ENCODE data around the gene HNF1A.
"Not testable (repeated sequence)": the region's sequence is repeated elsewhere in the genome, so short reads cannot be mapped to it uniquely, and the experiment has no call there.

HNF1A gene, protein sequence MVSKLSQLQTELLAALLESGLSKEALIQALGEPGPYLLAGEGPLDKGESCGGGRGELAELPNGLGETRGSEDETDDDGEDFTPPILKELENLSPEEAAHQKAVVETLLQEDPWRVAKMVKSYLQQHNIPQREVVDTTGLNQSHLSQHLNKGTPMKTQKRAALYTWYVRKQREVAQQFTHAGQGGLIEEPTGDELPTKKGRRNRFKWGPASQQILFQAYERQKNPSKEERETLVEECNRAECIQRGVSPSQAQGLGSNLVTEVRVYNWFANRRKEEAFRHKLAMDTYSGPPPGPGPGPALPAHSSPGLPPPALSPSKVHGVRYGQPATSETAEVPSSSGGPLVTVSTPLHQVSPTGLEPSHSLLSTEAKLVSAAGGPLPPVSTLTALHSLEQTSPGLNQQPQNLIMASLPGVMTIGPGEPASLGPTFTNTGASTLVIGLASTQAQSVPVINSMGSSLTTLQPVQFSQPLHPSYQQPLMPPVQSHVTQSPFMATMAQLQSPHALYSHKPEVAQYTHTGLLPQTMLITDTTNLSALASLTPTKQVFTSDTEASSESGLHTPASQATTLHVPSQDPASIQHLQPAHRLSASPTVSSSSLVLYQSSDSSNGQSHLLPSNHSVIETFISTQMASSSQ

DNA sequence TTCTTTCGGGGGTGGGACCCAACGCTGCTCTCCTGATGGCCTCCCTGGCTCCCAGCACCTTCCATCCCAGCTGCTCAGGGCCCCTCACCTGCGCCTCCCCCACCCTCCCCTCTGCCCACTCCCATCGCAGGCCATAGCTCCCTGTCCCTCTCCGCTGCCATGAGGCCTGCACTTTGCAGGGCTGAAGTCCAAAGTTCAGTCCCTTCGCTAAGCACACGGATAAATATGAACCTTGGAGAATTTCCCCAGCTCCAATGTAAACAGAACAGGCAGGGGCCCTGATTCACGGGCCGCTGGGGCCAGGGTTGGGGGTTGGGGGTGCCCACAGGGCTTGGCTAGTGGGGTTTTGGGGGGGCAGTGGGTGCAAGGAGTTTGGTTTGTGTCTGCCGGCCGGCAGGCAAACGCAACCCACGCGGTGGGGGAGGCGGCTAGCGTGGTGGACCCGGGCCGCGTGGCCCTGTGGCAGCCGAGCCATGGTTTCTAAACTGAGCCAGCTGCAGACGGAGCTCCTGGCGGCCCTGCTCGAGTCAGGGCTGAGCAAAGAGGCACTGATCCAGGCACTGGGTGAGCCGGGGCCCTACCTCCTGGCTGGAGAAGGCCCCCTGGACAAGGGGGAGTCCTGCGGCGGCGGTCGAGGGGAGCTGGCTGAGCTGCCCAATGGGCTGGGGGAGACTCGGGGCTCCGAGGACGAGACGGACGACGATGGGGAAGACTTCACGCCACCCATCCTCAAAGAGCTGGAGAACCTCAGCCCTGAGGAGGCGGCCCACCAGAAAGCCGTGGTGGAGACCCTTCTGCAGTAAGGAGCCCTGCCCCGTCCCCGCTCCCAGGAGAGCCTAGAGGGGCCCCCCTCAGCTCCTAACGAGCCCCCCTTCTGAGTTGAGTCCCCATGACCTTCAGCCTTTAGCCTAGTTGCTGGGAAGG lies at the start of gene HNF1A:
HNF1A (plus strand) TSS at position 248 of the 924 bp plus-strand sequence; CDS start at position 474, 226 bp downstream.
- DNase-seq, result no peak

DNA sequence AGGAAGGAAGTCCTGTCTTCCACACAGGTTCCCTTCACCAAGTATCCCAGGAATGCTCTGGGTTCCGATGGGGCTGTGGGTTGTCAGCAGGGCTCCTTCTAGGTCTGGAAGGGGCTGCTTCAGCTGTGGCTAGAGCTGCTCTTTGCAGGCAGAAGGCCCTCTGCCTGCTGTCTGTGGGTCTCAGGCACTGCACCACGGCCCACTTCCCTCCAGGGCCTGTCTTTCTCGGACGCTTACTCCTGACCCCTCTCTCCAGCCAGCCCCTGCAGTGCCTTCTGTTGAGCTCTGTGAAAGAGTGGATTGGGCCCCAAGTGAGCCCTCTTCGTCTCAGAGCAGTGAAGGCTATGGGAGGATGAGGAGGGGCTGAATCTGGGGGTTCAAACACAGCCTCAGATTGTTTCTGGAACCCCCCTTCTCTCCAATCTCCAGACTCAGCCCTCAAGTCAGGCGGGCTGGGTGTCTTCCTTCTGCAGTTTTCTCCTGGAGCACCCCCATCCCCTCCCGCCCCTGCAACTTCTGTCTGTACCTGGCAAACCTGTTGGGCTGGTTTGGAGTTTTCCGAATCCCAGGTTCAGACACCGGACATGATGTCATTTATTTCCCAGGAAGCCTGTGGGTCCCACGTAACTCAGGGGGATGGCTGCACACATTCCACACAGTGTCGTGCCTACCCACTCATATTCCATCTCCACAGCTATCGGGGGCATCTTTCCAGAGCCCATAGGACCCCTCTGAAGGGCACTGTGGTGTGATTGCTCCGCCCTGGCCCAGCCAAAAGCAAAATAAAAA lies 49.3 kb upstream of the HNF1A start:
- DNase-seq, result no peak

DNA sequence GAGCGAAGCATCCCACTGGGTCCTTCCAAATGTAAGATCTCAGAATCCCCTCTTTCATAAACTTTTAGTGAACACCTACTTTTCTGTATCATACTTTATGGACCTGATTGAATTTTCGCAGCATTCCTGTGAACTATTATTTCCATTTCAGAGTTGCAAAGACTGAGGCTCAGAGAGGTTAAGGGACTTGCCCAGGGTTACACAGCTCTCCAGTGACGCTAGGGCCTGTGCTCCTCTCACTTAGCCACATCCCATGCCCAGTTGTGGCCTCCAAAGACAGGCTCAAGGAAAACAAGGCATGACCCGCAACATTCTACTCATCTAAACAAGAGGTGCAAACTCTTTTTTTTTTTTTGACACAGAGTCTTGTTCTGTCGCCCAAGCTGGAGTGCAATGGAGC lies 48.3 kb upstream of the HNF1A start:
- DNase-seq, result no peak

DNA sequence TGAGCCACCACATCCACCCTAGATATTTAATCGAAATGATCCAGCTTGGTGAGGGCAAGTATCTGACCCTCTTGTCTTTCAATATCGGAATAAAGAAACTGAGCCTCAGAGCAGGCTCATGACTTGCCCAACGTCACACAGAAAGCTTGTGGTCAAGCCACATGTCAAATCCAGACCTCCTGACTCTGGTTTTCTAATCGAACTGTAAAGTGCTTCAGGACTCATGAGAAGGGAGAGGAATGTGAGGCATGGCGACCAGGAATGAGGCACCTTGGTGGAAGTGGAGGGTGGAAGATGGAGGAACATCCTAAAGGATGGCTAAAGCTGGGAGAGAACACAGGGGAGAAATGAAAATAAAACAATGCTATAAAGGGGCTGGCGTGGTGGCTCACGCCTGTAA lies 46.3 kb upstream of the HNF1A start:
- DNase-seq, result no peak

DNA sequence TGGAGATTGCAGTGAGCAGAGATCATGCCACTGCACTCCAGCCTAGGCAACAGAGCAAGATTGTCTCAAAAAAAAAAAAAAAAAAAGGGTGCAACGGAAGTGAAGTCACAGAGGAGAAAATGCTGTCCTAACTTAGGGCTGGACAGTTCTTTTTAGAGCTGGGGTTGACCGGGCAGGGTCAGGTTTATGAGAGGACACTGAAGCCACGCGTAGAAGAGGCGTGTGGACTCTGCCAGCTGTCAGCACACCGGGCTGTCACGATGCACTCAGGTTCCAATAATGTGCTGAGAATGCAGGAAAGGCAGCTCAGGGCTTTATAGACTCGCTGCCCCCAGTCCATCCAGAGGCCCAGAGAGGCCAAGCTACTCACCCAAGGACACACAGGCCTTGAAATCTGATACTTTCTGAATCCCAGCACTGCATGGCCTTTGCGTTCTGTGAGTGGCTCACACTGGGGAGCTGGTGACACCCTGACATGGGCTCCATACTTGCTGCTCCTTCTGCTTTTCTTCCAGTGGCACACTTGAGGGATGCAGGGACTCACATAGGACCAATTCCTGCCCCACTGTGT lies 45.3 kb upstream of the HNF1A start:
- no peak for DNase-seq

DNA sequence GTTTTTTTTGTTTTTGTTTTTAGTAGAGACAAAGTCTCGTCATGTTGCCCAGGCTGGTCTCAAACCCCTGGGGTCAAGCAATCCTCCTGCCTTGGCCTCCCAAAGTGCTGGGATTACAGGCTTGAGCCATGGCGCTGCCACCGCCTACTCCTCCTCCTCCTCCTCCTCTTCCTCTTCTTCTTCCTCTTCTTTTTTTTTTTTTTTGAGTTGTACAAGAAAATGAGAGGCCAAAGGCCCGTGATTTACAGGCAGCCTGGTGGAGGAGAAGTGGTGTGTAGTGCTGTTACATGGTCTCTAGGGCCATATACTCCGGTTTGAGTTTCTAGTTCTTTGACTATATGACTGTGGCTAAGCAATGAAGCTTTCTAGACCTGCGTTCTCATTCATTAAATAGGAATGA lies 44.6 kb upstream of the HNF1A start:
- no peak for DNase-seq

DNA sequence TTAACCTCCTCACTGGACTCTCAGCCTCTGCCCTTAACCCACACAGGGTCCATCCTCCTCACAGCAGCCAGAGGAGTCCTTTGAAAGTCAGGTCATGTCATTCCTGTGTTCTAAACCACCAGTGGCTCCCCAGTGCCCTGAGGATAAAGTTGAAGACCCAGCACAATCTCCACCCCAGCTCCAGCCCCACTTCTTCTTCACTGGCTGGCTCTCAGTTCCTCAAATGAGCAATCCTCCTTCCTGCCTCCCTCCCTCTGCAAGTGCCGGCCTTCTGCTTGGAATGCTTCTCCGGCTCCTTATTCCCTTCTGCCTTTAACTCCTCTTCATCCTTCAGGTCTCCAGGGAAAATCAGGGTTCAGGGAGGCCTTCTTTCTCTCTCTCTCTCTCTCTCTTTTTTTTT lies 42.1 kb upstream of the HNF1A start:
- DNase-seq, result no peak

DNA sequence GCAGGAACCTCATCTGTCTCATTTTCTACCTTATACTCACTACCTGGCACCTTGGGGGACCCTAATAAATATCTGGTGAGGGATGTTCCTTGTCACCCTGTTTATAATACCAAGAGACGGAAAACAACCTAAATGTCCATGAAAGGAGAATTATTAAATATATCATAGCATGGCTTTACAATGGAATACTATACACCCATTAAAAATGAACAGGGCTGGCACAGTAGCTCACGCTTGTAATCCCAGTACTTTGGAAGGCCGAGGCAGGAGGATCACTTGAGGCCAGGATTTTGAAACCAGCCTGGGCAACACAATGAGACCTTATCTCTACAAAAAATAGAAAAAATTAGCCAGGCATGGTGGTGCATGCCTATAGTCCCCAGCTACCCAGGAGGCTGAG lies 39.8 kb upstream of the HNF1A start:
- no peak for DNase-seq

DNA sequence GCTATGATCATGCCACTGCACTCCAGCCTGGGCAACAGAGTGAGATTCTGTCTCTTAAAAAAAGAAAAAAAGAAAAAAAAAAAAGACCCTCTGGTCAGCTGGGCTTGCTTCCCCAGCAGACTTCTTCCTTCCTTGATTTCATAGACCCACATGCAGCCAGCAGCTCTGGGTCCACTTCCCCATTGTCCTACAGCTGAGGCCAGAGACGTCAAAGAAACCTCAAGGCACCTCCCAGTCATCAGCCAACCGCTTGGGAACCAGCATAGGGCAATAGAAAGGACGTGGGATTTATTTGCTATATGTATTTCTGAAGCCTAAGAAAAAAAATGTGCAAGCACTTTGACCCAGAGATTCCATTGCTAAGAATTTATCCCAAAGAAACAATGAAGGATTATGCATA lies 38.8 kb upstream of the HNF1A start:
- DNase-seq, result no peak

DNA sequence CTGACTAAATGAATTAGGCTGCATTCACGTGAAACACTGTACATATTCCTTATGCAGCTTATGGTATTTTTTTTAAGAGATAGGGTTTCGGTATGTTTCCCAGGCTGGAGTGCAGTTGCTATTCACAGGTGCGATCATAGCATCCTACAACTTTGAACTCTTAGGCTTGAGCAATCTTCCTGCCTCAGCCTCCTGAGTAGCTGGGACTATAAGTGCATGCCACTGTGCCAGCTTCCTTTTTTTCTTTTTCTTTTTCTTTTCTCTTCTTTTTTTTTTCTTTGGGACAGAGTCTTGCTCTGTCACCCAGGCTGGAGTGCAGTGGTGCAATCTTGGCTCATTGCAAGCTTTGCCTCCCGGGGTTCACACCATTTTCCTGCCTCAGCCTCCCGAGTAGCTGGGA lies 38.3 kb upstream of the HNF1A start:
- no peak for DNase-seq

DNA sequence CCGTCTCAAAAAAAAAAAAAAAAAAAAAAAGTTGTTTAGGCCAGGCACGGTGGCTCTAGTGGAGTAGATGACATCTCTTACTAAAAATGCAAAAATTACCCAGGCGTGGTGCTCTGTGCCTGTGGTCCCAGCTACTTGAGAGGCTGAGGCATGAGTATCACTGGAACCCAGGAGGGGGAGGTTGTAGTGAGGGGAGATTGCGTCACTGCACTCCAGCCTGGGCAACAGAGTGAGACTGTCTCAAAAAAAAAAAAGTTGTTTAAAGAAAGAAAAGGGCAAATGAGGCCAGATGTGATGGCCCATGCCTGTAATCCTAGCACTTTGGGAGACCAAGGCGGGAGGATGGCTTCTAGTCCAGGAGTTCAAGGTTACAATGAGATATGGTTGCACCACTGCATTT lies 37.5 kb upstream of the HNF1A start:
- peak; percentile 13 for DNase-seq

DNA sequence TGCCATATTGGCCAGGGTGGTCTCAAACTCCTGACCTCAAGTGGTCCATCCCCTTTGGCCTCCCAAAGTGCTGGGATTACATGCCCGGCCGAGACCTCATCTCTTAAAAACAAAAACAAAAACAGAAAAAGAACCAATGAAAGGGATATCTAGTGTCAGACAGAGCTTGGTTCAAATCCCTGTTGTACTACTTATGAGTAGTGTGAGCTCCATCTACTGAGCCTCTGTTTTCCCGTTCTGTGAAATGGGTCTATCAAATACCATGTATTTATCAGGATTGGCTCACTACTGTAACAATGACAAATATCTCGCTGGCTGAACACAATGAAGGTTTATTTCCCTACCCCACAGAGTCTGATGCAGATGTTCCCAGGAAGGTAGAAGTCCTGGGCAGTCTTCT lies 36.9 kb upstream of the HNF1A start:
- no peak for DNase-seq

DNA sequence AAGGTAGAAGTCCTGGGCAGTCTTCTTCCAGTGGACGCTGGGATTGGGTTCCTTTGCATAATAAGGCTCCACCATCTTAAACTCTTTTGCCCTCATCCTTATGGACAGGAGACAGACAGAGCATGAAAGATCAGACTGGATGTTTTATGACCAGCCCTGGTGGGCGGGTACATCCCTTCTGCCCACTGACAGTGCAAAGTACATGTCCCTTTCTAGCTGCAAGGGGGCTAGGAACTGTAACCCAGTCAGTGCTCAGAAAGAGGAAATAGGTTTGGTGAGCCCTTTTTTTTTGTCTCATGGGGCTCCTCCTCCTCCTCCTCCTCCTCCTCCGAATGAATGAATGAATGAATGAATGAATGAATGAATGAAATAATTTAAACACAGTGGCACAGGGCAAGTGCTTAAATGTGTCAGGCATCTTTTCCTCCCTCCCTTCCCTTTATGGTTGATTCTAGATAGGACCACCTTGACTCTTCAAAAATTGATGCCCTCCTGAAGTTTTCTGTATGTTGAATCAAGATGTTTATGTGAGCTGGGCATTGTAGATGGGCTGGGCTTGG lies 36.4 kb upstream of the HNF1A start:
- DNase-seq, result no peak

DNA sequence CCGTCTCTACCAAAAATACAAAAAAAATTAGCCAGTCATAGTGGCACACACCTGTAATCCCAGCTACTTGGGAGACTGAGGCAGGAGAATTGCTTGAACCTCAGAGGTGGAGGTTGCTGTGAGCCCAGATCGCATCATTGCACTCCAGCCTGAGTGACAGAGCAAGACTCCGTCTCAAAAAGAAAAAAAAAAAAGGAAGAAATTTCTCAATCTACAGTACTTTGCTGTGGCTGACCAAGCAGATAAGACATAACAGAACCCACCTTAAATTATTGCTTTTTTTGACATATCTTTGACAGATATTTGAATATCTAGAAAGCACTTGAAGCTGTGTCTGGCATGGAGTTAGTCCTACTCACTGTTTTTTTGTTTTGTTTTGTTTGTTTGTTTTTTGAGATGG lies 34.9 kb upstream of the HNF1A start:
- DNase-seq, result no peak

DNA sequence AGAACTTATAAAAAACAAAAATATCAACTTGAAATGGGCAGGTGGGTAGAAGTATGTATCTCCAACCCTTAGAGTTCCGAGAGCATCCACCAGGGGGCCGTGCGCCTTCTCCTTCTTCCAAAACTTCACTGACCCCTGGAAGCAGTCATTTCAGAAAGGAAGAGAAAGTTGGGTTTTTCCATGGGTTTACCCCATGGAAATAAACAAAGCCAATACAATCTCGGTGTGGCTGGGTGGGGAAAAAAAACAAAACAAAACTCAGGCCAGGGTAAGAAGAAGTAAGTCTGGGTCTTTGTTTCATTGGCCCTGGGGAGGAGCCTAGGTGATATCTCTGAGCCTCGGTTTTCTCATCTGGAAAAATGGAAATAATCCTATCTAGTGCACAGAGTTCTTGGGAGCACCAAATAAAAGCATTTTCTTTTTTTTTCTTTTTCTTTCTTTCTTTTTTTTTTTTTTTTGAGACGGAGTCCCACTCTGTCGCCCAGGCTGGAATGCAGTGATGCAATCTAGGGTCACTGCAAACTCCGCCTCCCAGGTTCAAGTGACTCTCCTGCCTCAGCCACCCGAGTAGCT lies 33.6 kb upstream of the HNF1A start:
- no peak for DNase-seq

DNA sequence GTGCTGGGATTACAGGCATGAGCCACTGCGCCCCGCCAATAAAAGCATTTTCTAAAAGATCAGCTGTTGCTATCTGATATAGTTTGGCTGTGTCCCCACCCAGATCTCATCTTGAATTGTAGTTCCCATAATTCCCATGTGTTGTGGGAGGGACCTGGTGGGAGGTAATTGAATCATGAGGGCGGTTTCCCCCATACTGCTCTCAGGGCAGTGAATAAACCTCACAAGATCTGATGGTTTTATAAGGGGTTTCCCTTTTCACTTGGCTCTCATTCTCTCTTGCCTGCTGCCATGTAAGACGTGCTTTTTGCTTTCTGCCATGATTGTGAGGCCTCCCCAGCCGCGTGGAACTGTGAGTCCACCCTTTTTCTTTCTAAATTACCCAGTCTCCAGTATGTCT lies 32.8 kb upstream of the HNF1A start:
- not testable (repeated sequence) for DNase-seq

DNA sequence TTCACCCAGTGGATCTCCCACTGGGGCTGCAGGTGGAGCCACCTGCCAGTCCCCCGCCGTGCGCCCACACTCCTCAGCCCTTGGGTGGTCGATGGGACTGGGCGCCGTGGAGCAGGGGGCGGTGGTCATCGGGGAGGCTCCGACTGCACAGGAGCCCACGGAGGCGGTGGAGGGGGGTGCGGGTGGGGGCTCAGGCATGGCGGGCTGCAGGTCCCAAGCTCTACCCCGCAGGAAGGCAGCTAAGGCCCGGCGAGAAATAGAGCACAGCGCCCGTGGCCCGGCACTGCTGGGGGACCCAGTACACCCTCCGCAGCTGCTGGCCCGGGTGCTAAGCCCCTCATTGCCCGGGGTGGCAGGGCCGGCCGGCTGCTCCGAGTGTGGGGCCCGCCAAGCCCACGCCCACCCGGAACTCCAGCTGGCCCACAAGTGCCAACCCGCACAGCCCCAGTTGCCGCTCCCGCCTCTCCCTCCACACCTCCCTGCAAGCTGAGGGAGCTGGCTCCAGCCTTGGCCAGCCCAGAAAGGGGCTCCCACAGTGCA lies 28.0 kb upstream of the HNF1A start:
- not testable (repeated sequence) for DNase-seq

DNA sequence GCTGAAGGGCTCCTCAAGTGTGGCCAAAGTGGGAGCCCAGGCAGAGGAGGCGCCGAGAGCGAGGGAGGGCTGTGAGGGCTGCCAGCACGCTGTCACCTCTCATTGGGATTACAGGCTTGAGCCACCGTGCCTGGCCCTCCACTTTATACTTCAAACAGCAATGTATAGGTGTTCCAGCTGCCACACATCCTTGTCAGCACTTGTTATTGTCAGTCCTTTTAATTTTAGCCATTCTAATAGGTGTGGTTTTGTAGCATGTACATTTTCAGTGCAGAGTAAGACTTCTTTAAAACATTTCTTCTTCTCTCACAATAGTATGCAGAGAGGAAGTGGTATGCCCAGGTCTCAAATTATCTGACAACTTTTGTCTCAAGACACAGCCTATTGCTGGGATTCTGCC lies 27.5 kb upstream of the HNF1A start:
- no peak for DNase-seq

DNA sequence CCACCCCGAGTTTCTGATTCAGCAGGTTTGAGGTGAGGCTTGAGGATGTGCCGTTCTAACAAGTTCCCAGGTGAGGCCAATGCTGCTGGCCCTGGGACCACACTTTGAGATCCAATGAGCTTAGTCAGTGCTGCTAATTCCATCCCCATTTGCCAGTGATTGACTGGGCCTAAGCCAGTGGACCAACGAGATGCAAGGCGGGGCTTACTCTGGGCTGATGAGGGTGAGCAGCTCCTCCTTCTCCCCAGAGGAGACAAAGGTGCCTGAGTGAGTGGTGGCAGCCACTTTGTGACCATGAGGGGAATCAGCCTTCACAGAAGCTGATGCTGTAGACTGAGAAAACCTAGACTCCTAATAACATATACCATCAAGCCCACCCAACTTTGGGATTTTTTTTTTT lies 23.1 kb upstream of the HNF1A start:
- DNase-seq, result no peak

DNA sequence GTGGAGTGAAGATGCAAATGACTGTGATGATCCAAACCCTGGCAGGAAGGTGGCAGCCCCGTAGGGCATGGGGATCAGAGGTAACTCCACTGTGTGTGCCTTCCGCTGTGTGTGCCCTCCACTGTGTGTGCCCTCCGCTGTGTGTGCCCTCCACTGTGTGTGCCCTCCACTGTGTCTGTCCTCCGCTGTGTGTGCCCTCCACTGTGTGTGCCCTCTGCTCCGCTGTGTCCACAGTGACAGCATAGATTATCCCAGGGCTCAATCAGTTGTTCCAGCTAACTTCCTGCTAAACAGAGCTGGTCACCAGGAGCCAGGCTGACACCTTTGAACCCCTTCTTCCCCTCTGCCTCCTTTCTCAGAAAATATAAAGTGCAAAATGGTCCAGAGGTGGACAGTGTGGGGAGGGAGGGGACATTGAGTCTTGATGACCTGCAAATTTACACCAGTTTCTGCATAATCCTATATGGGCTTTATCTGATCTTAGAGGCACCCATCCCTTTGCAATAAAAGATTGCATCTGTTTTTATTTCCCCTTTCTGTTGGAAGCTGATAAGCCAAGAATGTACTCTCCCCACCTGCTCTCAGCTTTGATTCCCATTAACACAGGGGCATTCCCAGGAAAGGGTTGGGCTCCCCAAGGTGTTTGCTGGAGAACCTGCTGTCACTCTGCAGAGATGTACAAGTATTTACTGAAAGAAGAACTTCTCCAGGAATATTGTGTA lies 21.6 kb upstream of the HNF1A start:
- DNase-seq, result no peak

Measured in DMS79 treated with DMSO at 0.1 percent for 48 hours (cell line).